ENCODE data around the gene MSRB3.

Gene MSRB3

DNA sequence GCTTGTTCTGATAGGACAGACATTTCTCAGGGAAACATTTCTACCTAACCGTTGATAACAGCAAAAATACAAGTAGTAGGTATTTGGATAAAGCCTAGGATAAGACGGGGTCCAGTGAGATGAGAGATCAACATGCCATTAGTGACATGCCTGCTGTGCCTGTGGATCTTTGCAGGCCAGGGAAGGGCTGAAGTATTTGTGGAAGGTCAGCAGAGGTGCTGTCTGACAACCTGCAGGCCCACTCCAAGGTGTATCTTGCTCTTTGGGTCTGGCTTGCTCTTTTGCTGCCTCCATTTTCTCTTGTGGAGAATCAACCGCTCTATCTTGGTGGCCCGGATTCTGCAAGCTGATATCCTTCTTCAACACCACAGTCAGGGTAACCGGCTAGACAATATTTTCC is 46.7 kb downstream of the MSRB3 start:
- DNase-seq (ENCODE audit: low spot score) = no peak

DNA sequence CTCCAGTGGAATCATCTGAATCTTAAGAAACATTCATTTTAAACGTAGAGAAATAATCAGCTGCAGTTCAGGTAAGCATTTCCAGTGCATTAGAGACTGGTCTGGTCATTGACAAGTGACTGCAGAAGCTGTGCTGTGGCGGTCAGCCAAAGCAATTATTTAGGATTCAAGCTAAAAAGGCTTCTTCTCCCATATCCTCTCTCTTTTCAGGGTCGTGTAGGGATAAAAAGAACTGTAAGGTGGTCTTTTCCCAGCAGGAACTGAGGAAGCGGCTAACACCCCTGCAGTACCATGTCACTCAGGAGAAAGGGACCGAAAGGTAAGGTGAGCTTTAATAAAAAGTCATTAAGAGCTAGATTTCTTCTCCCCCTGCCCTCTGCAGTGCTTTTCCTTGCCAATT is 48.1 kb downstream of the MSRB3 start:
- no peak for DNase-seq (ENCODE audit: low spot score)

DNA sequence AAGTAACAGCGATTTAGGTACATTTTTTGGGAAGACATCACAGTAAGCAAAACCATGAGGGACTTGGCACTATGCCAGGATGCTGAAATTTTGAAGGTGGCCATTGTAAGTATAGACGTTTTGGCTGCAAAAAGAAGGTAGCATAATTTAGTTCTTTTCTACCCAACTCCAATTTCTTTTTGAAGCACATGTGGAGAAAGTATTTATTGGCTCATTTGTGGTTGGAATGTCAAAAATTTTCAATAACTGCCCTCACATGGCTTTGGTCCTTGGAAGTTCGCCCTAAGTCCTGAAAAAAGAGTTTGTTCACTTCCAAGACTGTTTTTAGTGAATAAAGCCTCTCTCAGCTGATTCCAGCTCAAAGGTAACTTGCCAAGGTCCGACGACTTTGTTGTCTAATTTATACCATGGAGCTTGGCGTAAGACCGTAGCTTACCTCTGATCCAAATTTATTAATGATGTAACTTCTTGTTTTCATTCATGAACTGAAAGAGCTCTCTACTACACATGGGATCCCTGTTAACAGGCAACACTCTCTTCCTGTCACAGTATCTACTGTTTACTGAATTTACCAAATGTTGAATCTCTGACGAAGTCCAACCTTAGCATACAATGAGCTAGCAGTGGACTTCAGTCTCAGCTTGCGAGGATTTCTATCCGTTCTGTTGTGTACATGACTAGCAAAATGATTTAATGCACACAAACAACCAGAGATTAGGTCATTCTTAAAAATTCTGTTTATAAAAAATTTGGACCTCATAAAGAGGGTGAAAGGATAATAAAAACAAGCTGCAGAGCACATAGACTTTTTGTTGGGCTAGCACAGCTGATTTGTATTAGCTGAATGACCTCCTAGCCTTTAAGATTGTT is 49.0 kb downstream of the MSRB3 start:
- no peak for DNase-seq (ENCODE audit: low spot score)

DNA sequence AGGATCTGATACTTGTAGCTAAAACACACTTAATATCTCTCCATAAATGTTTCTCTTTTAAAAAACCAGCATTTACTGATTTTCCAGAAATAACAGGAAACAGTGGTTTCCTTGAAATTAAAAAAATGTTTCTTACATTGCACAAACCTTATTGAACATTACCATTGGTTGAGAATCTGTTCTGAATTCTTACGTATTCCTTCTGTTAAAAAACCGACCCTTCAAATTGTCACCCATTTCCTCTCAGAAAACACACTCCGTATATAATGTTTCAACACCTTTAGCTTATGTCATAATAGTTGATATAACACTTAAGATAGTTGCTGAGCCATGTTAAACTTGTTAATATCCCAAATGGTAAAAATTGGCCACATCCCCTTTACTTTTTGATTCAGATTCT is 51.2 kb downstream of the MSRB3 start:
- DNase-seq (ENCODE audit: low spot score) = no peak

DNA sequence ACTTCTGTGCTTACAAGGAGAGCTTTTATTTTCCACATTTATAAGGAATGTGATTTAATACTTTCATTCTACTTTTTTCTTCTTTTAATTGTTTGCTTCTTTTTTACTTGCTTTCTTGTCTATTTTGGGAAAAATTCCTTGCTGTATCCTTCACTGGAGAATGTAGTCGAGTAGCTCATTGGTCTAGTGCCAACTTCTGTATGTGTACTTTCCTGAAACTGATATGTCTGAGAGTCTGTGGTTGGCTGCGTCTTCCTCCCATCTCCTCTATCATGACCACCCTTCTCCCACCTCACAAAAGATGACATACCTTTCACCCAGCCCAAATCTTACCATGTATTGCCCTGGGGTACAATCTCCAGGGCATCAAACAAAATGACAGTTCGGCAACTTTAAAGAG is 51.8 kb downstream of the MSRB3 start:
- DNase-seq (ENCODE audit: low spot score) = no peak

DNA sequence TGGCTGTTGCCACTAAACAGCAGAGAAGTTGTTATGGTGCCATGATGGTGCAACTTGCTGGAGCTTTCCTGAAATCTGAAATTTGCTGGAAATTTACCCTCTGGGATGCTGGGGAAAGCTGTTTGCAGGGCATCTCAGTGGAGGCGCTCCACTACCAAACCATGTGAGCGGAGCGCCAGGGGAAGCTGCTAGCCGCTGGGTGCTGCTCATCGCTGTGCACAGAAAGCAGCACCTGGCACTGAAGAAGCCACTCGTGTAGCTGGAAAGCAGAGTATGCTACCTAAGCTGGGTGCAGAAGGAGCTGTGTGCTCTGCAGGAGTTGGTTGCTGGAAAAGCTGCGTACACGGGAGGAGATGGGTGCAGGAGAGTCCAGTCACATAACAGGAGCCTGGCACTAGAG is 53.0 kb downstream of the MSRB3 start:
- no peak for DNase-seq (ENCODE audit: low spot score)

DNA sequence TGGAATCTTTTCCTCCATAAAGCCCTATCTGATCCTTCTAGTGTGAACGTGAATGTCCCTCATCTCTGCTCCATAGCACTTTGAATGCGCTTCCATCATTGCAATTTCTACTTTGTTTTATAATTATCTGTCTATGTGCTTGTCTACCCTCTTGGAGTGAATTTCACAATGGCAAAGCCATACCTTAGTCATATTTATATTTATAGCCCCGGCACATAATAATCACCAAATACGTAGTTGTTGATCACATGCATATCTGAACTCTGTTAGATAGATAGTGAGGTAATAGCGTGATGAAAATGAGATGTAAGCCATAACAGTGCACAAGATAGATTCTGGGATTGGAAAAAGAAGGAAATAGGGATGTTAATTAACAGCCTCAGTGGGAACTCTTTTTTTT is 55.2 kb downstream of the MSRB3 start:
- DNase-seq (ENCODE audit: low spot score) = no peak

DNA sequence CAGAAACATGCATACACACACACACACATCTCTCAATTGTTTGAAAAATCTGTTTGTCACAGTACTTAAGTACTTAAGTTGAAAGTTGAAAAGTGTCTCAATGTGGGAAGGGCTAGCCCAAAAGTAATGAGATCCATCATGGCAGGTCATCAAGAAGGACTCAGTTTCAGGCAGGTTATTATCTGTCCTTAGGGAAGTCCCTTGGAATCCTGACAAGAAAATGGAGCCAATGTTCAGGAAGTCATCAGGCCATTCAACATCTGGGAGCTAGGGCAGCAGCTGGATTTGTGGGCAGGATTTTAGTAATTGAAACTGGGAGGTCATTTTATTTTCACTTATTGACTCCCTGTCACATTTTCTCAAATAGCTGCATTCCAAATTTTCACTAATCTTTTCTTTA is 56.0 kb downstream of the MSRB3 start:
- DNase-seq (ENCODE audit: low spot score) = no peak

DNA sequence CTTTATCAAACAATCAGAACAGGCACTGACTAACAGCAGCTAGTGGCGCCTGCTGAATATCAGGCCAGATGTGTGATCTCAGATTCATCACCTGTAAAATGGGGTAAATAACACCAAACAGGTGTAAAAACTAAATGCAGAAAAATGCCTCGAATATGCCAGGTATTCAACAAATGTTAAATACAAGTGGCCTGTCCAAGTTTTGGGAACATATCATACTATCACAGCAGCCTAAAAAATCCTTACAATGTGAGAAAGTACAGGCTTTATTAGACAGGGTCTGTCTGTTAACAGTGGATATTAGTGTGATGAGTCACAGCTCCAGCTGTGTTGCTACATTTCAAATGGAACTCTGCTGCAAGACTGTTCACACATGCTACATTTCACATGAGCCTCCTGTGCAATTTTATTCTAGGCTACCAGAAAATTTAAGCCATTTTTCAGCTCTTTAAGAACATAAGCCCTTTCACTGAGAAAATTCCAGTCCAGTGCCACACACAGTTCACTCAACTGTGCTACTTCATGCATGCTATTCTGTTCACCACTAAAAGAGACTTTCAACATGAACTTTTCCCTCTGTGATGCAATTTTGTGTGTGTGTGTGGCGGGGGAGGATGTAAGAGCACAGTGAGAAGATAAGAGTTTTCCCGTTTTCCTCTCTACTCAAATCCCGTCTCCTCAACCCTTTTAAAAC is 56.7 kb downstream of the MSRB3 start:
- DNase-seq (ENCODE audit: low spot score) = no peak

DNA sequence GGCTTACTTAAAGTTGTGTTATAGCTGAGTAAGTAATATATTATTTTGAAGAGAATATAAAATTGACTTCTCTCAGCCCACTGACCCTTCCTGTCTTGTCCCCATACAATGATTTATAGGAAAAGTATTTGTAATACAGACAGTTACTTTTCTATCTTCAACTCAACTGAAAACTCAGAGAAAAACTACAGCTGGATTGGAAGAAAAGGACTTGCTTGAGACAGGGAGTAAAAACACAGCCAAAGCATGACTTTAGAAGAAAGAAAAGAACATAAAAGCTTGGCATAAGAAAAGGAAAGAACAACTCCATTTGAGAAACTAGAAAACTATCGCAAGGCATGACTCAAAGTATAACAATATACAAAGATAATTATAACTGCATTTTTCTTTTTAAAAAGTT is 57.5 kb downstream of the MSRB3 start:
- no peak for DNase-seq (ENCODE audit: low spot score)

DNA sequence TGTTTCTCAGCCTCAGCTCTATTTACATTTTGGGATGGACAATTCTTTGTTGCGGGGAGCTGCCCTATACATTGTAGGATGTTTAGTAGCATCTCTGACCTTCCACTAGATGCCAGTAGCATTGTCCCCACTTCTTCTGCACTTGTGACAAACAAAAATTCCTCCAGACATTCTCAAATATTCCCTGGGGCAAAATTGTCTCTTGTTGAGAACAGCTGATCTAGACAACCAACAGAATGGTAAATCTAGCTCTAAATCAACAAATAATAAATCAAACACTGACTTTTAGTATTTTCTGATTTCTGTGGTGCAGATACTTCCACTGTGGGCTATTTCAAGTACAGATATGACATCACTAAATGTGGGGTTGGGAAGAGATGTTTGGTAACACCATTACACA is 60.7 kb downstream of the MSRB3 start:
- no peak for DNase-seq (ENCODE audit: low spot score)

DNA sequence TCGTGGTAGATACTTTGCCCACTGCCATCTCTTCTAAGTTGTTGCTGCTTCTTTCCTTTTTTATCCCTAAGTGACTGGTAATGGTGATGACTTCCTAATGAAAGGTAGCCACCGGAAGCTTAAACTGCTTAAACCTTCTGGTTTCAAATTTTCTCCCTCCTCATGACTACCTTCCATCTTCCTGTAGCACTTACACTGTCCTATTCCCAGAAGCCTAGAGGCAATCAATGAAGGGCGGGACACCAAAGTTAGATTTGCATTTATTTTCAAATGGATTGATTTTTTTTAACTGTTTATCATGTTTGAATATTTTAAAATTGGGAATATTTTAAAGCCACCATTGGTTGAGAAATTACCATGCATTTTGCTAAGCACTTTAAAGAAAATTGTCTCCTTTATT is 64.7 kb downstream of the MSRB3 start:
- DNase-seq (ENCODE audit: low spot score) = no peak

DNA sequence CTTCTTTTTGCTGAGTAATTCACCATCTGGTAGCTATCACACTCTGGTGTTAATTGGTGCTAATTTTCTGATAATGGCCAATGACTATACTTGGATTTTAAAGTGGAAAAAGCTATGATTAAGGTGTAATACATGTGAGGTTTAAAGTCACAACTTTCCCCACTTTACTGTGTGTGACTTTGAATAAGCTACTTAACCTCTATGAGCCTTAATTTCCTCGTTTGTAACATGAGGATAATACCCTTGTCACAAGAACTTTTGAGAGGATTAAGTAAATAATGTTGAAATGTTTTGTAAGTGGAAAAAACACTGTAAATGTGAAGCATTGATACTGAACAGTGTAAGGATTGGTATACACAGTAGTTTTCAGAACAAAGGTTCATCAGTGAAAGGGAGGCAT is 65.3 kb downstream of the MSRB3 start:
- DNase-seq (ENCODE audit: low spot score) = no peak

DNA sequence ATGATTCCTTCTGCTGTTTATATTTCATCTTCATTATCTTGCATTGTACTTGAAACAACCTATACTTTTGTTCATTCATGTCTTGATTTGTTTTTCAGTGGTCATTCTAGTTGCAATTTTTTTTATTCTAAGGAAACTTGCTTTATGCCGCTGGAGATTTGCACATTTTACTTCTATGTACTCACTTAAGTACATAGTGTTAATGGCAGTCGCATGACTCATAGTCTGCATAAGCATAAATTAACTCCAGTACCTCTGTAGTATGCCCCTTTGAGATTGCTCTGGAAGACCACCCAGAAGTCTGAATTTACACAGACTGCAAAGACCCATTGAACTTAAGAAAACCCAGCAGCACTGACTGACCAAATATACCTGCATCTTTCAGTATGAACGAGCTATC is 77.0 kb downstream of the MSRB3 start:
- DNase-seq (ENCODE audit: low spot score) = no peak

DNA sequence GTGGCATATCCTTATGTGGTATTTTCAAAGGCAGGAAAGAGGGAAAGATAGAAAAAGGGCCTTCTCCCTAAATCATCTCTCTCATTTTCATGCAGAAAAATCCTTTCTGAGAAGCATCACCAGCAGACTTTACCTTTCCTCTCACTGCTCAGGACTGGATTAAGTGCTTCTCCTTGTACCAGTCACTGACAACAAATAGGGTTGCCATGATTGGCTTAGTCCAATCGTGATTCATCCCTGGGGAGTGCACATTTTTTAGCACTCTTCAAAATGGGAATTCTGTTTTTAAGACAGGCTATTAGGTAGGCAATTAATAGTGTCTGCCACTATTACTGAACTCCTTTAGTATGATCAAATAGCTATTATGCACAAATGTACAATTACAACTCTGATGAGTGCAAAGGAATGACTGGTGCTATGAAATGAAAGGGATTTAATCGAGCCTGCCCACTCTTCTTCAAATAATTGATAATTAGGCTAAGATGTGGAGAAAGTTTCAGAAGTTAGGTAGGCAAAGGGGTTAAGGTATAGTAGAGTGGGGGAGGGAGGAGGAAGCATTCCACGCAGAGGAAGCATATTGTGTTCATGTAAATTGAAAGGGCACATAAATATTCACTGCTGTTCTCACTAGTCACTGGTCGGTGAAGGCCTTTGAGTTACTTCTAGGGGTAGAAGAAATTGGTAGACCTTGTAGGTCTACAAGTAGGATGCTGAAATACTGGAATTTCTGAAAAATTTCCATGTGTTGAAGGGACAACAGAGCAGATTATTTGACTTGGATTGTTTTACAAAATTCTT is 84.0 kb downstream of the MSRB3 start:
- DNase-seq (ENCODE audit: low spot score) = no peak

DNA sequence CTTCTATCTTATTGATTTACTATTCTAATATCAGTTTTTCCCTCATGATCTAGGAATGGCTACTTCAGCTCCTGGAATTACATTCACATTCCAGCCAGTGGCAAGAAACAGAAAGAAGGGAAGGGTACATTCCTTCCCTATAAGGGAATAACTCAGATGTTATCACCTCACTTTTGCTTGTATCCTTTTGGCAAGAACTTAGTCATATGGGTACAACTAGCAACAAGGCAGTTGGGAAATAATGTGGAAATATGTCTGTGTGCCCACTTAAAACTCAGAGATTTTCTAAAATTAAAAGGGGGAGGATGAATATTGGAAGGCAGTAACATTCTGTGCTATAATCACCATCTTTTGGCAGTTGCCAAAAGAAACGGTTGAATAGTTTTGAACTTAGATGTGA is 85.6 kb downstream of the MSRB3 start:
- DNase-seq (ENCODE audit: low spot score) = no peak

DNA sequence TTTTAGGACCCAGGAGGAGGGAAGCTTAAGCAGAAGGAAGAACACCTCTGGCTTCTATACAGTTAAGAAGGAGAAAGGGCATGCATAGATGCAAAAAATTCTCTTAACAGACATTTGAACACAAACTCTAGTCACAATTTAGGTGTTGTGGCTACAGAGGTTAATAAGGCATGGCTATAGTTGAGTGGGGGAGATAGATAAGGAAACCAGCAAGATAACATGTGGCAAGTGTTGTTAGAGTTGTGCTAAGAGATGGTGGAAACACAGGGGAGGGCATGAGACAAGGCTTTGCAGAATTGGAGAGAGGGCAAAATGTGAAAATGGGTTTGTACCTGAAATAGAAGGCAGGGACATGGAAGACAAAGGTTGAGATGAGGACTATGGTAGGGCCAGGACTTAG is 88.9 kb downstream of the MSRB3 start:
- no peak for DNase-seq (ENCODE audit: low spot score)

DNA sequence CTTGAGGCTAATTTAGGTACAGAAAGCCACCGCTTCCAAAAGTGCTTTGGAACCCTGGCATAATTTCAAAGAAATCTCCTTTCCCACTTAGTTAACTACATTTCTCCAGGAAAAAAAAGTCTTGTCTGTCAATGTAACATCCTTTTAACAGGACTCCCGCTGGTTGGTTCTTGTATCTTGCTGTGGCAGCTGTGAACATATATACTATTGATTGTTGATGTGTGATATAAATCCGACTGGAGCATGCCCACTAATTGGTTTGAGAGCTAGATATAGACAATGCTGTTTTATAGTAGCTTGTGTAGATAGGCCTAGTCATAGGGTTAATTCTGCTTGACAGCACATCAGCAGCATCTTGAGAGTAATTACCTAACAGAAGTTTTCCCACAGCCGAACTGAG is 89.6 kb downstream of the MSRB3 start:
- no peak for DNase-seq (ENCODE audit: low spot score)

DNA sequence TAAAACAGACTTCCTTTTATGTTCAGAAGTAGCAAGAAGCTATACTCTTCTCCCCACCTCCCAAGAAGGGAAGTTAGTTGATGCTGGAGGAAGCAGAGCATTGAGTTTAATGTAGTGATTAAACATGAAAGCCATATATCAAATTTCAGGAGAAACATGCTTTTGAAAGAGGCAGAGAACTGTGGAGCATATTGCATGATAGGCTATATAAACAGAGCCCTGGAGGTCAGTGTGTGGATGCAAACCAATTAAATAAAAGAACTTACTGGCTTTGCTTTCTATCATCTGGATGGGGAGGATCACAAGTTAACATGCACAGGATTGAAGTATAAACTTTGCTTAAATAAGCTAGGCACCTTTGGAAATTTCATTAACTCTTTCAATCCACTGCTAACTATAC is 94.1 kb downstream of the MSRB3 start:
- DNase-seq (ENCODE audit: low spot score) = no peak

DNA sequence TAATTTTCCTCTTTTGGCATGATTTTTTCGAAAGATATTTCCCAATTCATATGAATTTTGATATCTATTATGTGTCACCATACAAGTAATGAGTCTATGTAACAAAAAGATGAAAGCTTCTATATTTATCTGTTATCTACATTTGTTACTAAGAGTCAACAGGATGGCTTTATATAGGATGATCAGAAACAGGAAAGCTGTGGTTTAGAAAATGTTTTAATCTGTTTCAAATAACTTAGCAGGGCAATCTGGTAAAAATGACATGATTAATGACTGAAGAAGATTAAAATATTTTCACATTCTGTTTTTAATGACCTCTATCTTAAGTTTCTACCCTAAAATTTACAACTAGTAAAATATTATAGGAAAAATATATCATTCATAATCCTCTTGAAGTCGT is 105.8 kb downstream of the MSRB3 start:
- DNase-seq (ENCODE audit: low spot score) = no peak

DNA sequence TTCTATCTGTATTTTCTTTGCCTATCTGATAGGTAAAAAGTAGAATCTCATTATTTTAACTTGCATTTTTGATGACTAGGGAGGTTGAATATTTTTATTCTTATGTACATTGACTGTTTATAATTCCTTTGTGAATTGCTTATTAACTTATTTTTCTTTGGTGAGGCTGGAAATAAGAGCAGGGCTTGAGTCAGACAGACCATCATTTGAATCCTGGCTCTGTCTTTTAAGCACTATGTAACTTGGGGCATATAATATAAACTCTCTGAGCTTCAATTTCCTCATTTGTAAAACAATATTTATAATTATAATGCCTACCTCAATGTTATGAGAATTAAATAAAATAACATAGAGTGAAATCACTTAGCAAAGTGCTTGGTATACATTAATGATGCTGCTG is 108.9 kb downstream of the MSRB3 start:
- no peak for DNase-seq (ENCODE audit: low spot score)

DNA sequence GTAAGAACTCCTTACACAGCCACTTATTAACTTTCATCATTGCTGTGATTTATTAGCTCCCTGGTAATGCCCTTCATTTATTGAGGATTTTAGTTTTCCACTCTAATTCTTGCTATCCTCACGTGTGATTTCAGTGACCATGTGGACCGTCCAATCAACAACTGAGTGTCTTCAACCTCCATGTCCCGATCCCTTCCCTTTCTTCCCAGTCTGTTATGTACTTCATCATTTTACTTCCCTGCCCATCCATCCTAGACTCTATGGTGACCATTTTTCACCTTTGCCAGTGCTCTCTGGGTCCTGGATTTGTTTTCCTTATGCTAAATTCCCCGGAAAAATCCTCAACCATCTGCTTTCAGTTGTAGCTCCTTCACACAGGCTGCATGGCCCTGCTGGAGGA is 111.0 kb downstream of the MSRB3 start:
- DNase-seq (ENCODE audit: low spot score) = no peak

DNA sequence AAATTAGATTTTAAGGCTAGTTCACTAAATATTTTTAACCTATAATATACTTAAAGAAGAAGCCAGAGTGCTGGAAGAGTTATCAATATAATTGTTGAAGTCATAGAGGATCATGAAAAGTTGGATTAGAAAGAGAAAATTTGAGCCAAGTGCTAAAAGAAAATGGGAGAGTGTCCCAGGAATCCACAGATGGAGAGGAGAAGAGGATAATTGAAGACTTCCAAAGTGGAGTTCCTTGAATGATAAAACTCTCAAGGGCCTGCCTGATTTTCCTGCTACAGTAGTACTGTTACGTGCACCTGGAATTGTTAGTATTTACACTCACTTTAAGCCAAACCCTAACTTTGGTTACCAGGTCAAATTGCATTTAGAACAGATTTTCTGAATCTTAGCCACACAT is 113.2 kb downstream of the MSRB3 start:
- no peak for DNase-seq (ENCODE audit: low spot score)
